HepG2 (cell line): ENCODE data around the gene GIMAP1. TPM values are rescaled to one million over a fixed set of nuclear protein-coding genes. Genes with fewer than 3 reads are reported as not detected.

Experiments used
- ATAC-seq: fragments of 200-7000 bp; cut with Tn5 transposase; 3 replicates; pipeline ENCODE4 v1.9.1; 2020; ENCODE audit warnings: mild to moderate bottlenecking, moderate library complexity
- BruUV-seq: library from RNA; stranded (reverse); fragments of 400-500 nt; replicated peaks from 2 replicates; lab custom pipeline; 2021; lab: Mats Ljungman, UMichigan
- CTCF ChIA-PET: fragments of 300-600 bp; formaldehyde crosslinking; extraction: SDS; loops from one replicate; lab custom pipeline; 2021; ENCODE audit warnings: low total read pairs, inconsistent platforms, low intra/inter-chr PET ratio; lab: Yijun Ruan, JAX
- POLR2A ChIA-PET: fragments of 350-600 bp; sonication (Branson Sonifier 250); formaldehyde crosslinking; loops from one replicate; lab custom pipeline; 2020; ENCODE audit warnings: antibody characterized with exemption, inconsistent platforms; lab: Yijun Ruan, JAX
- DNase-seq: peaks from one replicate; pipeline ENCODE4 v3.0.0-alpha.2; 2015; ENCODE audit warnings: low spot score
- FAIRE-seq: peaks from 3 replicates; lab custom pipeline; 2011; peaks lifted over from hg19 to GRCh38; lab: Jason Lieb, UNC
- H2AFZ ChIP-seq: one replicate; pipeline ENCODE4 v1.6.1; 2011; ENCODE audit warnings: low read length, inconsistent platforms
- H3K27ac ChIP-seq: fragments of 300-600 bp; 3 replicates; pipeline ENCODE4 v1.8.0; 2011; ENCODE audit warnings: mixed run types, mild to moderate bottlenecking, mixed read lengths, low read length, inconsistent platforms; ENCODE audit not compliant: insufficient read depth; ENCODE audit errors: extremely low read length
- H3K27me3 ChIP-seq, 2 experiments: fragments of 200-600 bp in 1 of 2; 2 replicates in 1 of 2; 3 replicates in 1 of 2; pipeline versions ENCODE4 v1.6.0 to v1.8.0; 2011; ENCODE audit warnings: low read length in 2 of 2, mild to moderate bottlenecking in 2 of 2, moderate library complexity in 2 of 2, inconsistent platforms in 1 of 2; ENCODE audit not compliant: insufficient read depth in 2 of 2, control insufficient read depth in 1 of 2
- H3K36me3 ChIP-seq, 2 experiments: fragments of 200-600 bp in 1 of 2; replicated peaks in 1 of 2; 2 replicates in 1 of 2; 3 replicates in 1 of 2; pipeline versions ENCODE4 v1.5.1 to v1.8.0; 2011; ENCODE audit warnings: low read length in 2 of 2, inconsistent platforms in 1 of 2; ENCODE audit not compliant: insufficient read depth in 2 of 2, control insufficient read depth in 1 of 2
- H3K4me1 ChIP-seq: 2 replicates; pipeline ENCODE4 v1.5.1; 2012; ENCODE audit warnings: low read length, inconsistent platforms; ENCODE audit not compliant: insufficient read depth
- H3K4me2 ChIP-seq: 2 replicates; pipeline ENCODE4 v1.6.0; 2011; ENCODE audit warnings: low read depth, low read length, inconsistent platforms
- H3K4me3 ChIP-seq, 3 experiments: fragments of 200-600 bp in 1 of 3; sonication (generic), shearing (Covaris generic) in 1 of 3; replicated peaks in 1 of 3; 2 replicates each; pipeline ENCODE4 v1.5.1; 2011 to 2016; ENCODE audit warnings: low read length in 3 of 3, inconsistent platforms in 2 of 3, low read depth in 2 of 3, mild to moderate bottlenecking in 2 of 3, control low read depth in 1 of 3, mixed read lengths in 1 of 3; ENCODE audit not compliant: insufficient read depth in 1 of 3
- H3K79me2 ChIP-seq: one replicate; pipeline ENCODE4 v1.6.1; 2011; ENCODE audit warnings: low read length, inconsistent platforms; ENCODE audit not compliant: insufficient read depth
- H3K9ac ChIP-seq: 2 replicates; pipeline ENCODE4 v1.6.0; 2011; ENCODE audit warnings: mild to moderate bottlenecking, low read depth, low read length, inconsistent platforms; ENCODE audit not compliant: insufficient read depth
- H3K9me3 ChIP-seq: 2 replicates; pipeline ENCODE4 v1.5.1; 2012; ENCODE audit warnings: mild to moderate bottlenecking, low read length
- H4K20me1 ChIP-seq: 2 replicates; pipeline ENCODE4 v1.6.0; 2011; ENCODE audit warnings: inconsistent platforms, mild to moderate bottlenecking, low read length, moderate library complexity; ENCODE audit not compliant: insufficient read depth
- FOSL1 ChIP-seq: sonication (generic); formaldehyde crosslinking; IDR thresholded peaks from 2 replicates; pipeline ENCODE4 v1.9.0; 2021; ENCODE audit warnings: missing genetic modification reagents, borderline replicate concordance
- GABPA ChIP-seq, 2 experiments: IDR thresholded peaks; 2 replicates each; pipeline ENCODE4 v1.6.1; 2011 to 2016; ENCODE audit warnings: low read depth in 2 of 2, low read length in 1 of 2, missing biosample characterization in 1 of 2, missing genetic modification characterization in 1 of 2
- HNF4A ChIP-seq: sonication (generic); formaldehyde crosslinking; IDR thresholded peaks from 2 replicates; pipeline ENCODE4 v1.4.0; 2020; ENCODE audit warnings: missing genetic modification reagents
- KDM1A ChIP-seq: IDR thresholded peaks from 2 replicates; pipeline ENCODE4 v1.6.1; 2016; ENCODE audit warnings: missing compliant biosample characterization
- KLF6 ChIP-seq: IDR thresholded peaks from 2 replicates; pipeline ENCODE4 v1.8.0; 2016; ENCODE audit warnings: missing biosample characterization, missing genetic modification reagents
- PCBP2 ChIP-seq: fragments of 200-400 bp; formaldehyde crosslinking; optimal IDR thresholded peaks from 2 replicates; pipeline ENCODE3; 2018; ENCODE audit warnings: low read length, low read depth; ENCODE audit not compliant: poor library complexity, severe bottlenecking
- PITX1 ChIP-seq: sonication (generic); formaldehyde crosslinking; IDR thresholded peaks from 2 replicates; pipeline ENCODE4 v1.5.1; 2020; ENCODE audit warnings: mild to moderate bottlenecking, missing genetic modification reagents
- REL ChIP-seq: sonication (generic); formaldehyde crosslinking; conservative IDR thresholded peaks from 2 replicates; pipeline ENCODE4 v1.8.0; 2022; ENCODE audit warnings: mild to moderate bottlenecking, missing genetic modification reagents, moderate library complexity
- SMAD3 ChIP-seq: sonication (generic); formaldehyde crosslinking; IDR thresholded peaks from 2 replicates; pipeline ENCODE4 v1.4.0; 2020; ENCODE audit warnings: missing genetic modification reagents
- SOX5 ChIP-seq: IDR thresholded peaks from 2 replicates; pipeline ENCODE4 v1.6.1; 2016; ENCODE audit warnings: borderline replicate concordance
- SRSF1 ChIP-seq: fragments of 200-400 bp; formaldehyde crosslinking; optimal IDR thresholded peaks from 2 replicates; pipeline ENCODE3; 2017; ENCODE audit warnings: mild to moderate bottlenecking, low read depth, low read length, moderate library complexity
- ZBTB46 ChIP-seq: sonication (generic); formaldehyde crosslinking; IDR thresholded peaks from 2 replicates; pipeline ENCODE4 v1.4.0; 2020; ENCODE audit warnings: mild to moderate bottlenecking, missing genetic modification reagents, borderline replicate concordance
- ZNF234 ChIP-seq: sonication (generic); formaldehyde crosslinking; conservative IDR thresholded peaks from 2 replicates; pipeline ENCODE4 v1.5.1; 2020; ENCODE audit warnings: mild to moderate bottlenecking, missing genetic modification reagents
- ZNF292 ChIP-seq: sonication (generic); formaldehyde crosslinking; IDR thresholded peaks from 2 replicates; pipeline ENCODE4 v1.8.1; 2022; ENCODE audit warnings: mild to moderate bottlenecking, low read depth, missing genetic modification reagents, borderline replicate concordance
- ZNF414 ChIP-seq: sonication (generic); formaldehyde crosslinking; IDR thresholded peaks from 2 replicates; pipeline ENCODE4 v1.5.0; 2020; ENCODE audit warnings: missing genetic modification reagents
- ZNF510 ChIP-seq: sonication (generic); formaldehyde crosslinking; IDR thresholded peaks from 2 replicates; pipeline ENCODE4 v1.4.0; 2020; ENCODE audit warnings: low read depth, mild to moderate bottlenecking, missing genetic modification reagents
- ZNF598 ChIP-seq: sonication (generic); formaldehyde crosslinking; IDR thresholded peaks from 2 replicates; pipeline ENCODE4 v1.5.1; 2020; ENCODE audit warnings: mild to moderate bottlenecking, missing genetic modification reagents, borderline replicate concordance
- ZNF652 ChIP-seq: IDR thresholded peaks from 2 replicates; pipeline ENCODE4 v1.6.1; 2016; ENCODE audit warnings: low read depth, borderline replicate concordance
- ZNF749 ChIP-seq: sonication (generic); formaldehyde crosslinking; IDR thresholded peaks from 2 replicates; pipeline ENCODE4 v1.8.0; 2022; ENCODE audit warnings: mild to moderate bottlenecking, missing genetic modification reagents, moderate library complexity, borderline replicate concordance
- WGBS: methylation state at CpG from one replicate; pipeline ENCODE4 v1.1.6; 2017; ENCODE audit warnings: low lambda C conversion rate; 5-methylcytosine and 5-hydroxymethylcytosine counted together
- in situ Hi-C: cut with HindIII; loops from 2 replicates; pipeline ENCODE4 v1.10.0; 2017; ENCODE audit warnings: low pct_unique_long_range_greater_than_20kb; ENCODE audit not compliant: extremely low pct_ligation_motif_present
- intact Hi-C: fragments of 100-400 bp; cut with micrococcal nuclease; formaldehyde crosslinking; loops from one replicate; pipeline ENCODE4 v1.10.0; 2022; ENCODE audit not compliant: unreplicated experiment
- polyA plus RNA-seq, 8 experiments: library from polyadenylated mRNA; depleted of rRNA in 3 of 8; stranded (reverse) in 7 of 8; unstranded in 1 of 8; fragments of >200 nt; fragmentation: Illumina TruSeq in 4 of 8; extraction: Trizol in 4 of 8; gene quantifications; 2 replicates each; pipeline versions ENCODE4 v1.2.1 to v1.2.3, GENCODE V29; 2011 to 2016; ENCODE audit warnings: low read depth in 4 of 8, missing spikeins in 1 of 8, mixed read lengths in 1 of 8; ENCODE audit not compliant: insufficient read depth in 1 of 8
- total RNA-seq, 5 experiments: library from RNA; depleted of rRNA; stranded (reverse); fragments of >200 nt; fragmentation: Illumina TruSeq; extraction: Trizol; gene quantifications; 2 replicates each; pipeline ENCODE4 v1.2.3, GENCODE V29; 2016; ENCODE audit warnings: low read depth in 1 of 5
- TF ChIP-seq, protein P1 (sequence below): sonication (generic); formaldehyde crosslinking; IDR thresholded peaks from 2 replicates; pipeline ENCODE4 v1.8.1; 2023; ENCODE audit warnings: mild to moderate bottlenecking, missing genetic modification reagents, borderline replicate concordance

The GIMAP1 gene
- total and polyA plus RNA-seq, 2 of the 13 experiments (the other 11 are each of a cell fraction or from before 2014, with no cell fraction given), result not detected

GRCh38 chr7:150748376-150748775 lies 32.0 kb downstream of the GIMAP1 start:
- no peak for ATAC-seq
- Histone ChIP-seq H2AFZ (no peak overlapping the region), H3K27me3 (peaks cover 0 to 7% of the 10 kb centered on the region in 2 experiments; a peak in 1 of 5 replicates), H3K4me3 (no peak overlapping the region), H3K4me2 (no peak overlapping the region), H4K20me1 (no peaks in the 10 kb centered on the region), H3K9me3 (no peaks in the 10 kb centered on the region), H3K36me3 (no peaks in the 10 kb centered on the region), H3K27ac (no peak overlapping the region), H3K79me2 (no peaks in the 10 kb centered on the region), H3K4me1 (no peaks in the 10 kb centered on the region), H3K9ac (no peak overlapping the region)
- intact Hi-C loops, result no loop called here
- CTCF ChIA-PET, result no interaction called here
- POLR2A ChIA-PET, result no interaction called here
- TF ChIP-seq ZNF510 (CRISPR knock-in tag) (no peak), REL (CRISPR knock-in tag) (no peak), HNF4A (CRISPR knock-in tag) (no peak), PITX1 (CRISPR knock-in tag) (no peak), ZNF234 (CRISPR knock-in tag) (no peak), SMAD3 (CRISPR knock-in tag) (no peak), KLF6 (CRISPR knock-in tag) (no peak), PCBP2 (no peak), SRSF1 (no peak), GABPA (IDR thresholded peaks at IDR 0.05; ENCODE audit: low read depth, low read length) (no peak), GABPA (CRISPR knock-in tag; IDR thresholded peaks at IDR 0.05; ENCODE audit: low read depth) (no peak), SOX5 (no peak), ZBTB46 (CRISPR knock-in tag) (no peak), KDM1A (no peak), ZNF749 (CRISPR knock-in tag) (no peak), ZNF414 (CRISPR knock-in tag) (no peak), ZNF292 (CRISPR knock-in tag) (no peak), FOSL1 (no peak), ZNF598 (no peak), ZNF652 (no peak)
- TF ChIP-seq, protein P1, sequence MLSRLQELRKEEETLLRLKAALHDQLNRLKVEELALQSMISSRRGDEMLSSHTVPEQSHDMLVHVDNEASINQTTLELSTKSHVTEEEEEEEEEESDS (CRISPR knock-in tag), result no peak
- FAIRE-seq, result no peak
- WGBS, result 9% methylated on average over 4 of the region's 4 CpGs
- in situ Hi-C loops, result no loop called here
- no peak for DNase-seq
- no TSS peak for BruUV-seq
